NCI-H2171 treated with DMSO at 0.1 percent for 48 hours (cell line): Measurements from ENCODE around the gene PALM2AKAP2.

ENCODE experiments used
- DNase-seq: peaks from one replicate; lab custom pipeline; 2025; lab: John Stamatoyannopoulos, UW

PALM2AKAP2 gene

GRCh38 chr9:109771796-109772531, 8.0 kb upstream of the PALM2AKAP2 start:
- no peak for DNase-seq

GRCh38 chr9:109775516-109775915, 4.5 kb upstream of the PALM2AKAP2 start:
- no peak for DNase-seq

GRCh38 chr9:109776391-109776790, 3.6 kb upstream of the PALM2AKAP2 start:
- no peak for DNase-seq

- peak; percentile 46 for DNase-seq
Observed at GRCh38 chr9:109780453-109781033, 545 bp downstream of the PALM2AKAP2 start.

- no peak for DNase-seq
Observed at GRCh38 chr9:109781086-109781485, 1.1 kb downstream of the PALM2AKAP2 start.

- DNase-seq = no peak
Observed at GRCh38 chr9:109781541-109782197, 1.7 kb downstream of the PALM2AKAP2 start.

GRCh38 chr9:109787735-109788134, 7.7 kb downstream of the PALM2AKAP2 start:
- peak; percentile 5 for DNase-seq

GRCh38 chr9:109789556-109789955, 9.6 kb downstream of the PALM2AKAP2 start:
- DNase-seq = no peak

GRCh38 chr9:109789971-109790370, 10.0 kb downstream of the PALM2AKAP2 start:
- DNase-seq = no peak

- no peak for DNase-seq
Observed at GRCh38 chr9:109791003-109791677, 11.1 kb downstream of the PALM2AKAP2 start.

- DNase-seq = no peak
Observed at GRCh38 chr9:109791747-109792146, 11.7 kb downstream of the PALM2AKAP2 start.

GRCh38 chr9:109792951-109793546, 13.1 kb downstream of the PALM2AKAP2 start:
- no peak for DNase-seq

- DNase-seq = no peak
Observed at GRCh38 chr9:109793921-109794320, 13.9 kb downstream of the PALM2AKAP2 start.

- DNase-seq = no peak
Observed at GRCh38 chr9:109794361-109795012, 14.5 kb downstream of the PALM2AKAP2 start.

- DNase-seq = no peak
Observed at GRCh38 chr9:109795613-109796012, 15.6 kb downstream of the PALM2AKAP2 start.

GRCh38 chr9:109796078-109796477, 16.1 kb downstream of the PALM2AKAP2 start:
- no peak for DNase-seq

GRCh38 chr9:109797006-109797405, 17.0 kb downstream of the PALM2AKAP2 start:
- no peak for DNase-seq

- no peak for DNase-seq
Observed at GRCh38 chr9:109797509-109797908, 17.5 kb downstream of the PALM2AKAP2 start.

- DNase-seq = no peak
Observed at GRCh38 chr9:109799141-109799540, 19.1 kb downstream of the PALM2AKAP2 start.

GRCh38 chr9:109799792-109800191, 19.8 kb downstream of the PALM2AKAP2 start:
- DNase-seq = no peak

GRCh38 chr9:109801484-109801883, 21.5 kb downstream of the PALM2AKAP2 start:
- no peak for DNase-seq

GRCh38 chr9:109802491-109802890, 22.5 kb downstream of the PALM2AKAP2 start:
- DNase-seq = no peak
